Measurements from ENCODE around the gene LRRC15.

Gene LRRC15

DNA sequence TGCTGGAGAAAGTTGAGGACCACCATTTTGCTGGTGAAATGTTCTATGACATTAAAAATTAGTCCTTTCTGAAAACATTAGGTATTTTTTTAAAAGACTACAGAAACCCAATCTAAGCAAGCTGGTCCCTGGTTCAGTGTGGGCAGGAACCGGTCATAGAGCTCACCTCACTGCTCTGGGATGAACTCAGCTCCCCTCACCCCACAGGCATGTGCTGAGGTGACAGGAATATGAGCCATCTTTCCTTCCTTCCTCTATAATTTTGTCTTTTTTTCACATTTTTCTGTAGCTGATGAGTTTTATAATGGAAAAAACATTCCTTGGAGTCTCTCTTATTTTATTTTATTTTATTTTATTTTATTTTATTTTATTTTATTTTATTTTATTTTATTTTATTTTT lies 8.2 kb upstream of the LRRC15 start:
- H3K27ac Mint-ChIP-seq, result no peak overlapping the region
- peaks cover 4% of the 10 kb centered on the region for H3K4me1 Mint-ChIP-seq
- no peak for DNase-seq (ENCODE audit: low spot score in 2 of 2)
- no peaks in the 10 kb centered on the region for H3K36me3 Mint-ChIP-seq
- ATAC-seq, result no peak
- no peaks in the 10 kb centered on the region for H3K9me3 Mint-ChIP-seq
- no peak overlapping the region for H3K4me3 Mint-ChIP-seq

DNA sequence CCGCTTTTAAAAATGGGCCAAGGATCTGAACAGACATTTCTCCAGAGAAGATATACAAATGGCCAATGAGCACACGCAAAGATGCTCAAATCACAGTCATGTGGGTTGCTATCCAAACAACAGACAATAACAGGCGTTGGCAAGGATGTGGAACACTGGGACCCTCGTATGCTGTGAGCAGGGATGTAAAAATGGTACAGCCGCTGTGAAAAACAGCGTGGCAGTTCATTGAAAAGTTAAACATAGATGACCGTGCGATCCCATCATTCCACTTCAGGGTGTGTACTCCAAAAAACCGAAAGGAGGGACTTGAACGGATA lies 6.7 kb upstream of the LRRC15 start:
- DNase-seq (ENCODE audit: low spot score in 2 of 2) (no peak), ATAC-seq (no peak)
- Mint-ChIP-seq H3K27ac (no peak overlapping the region), H3K4me1 (peaks cover 4% of the 10 kb centered on the region), H3K4me3 (no peak overlapping the region), H3K36me3 (no peaks in the 10 kb centered on the region), H3K9me3 (no peaks in the 10 kb centered on the region)

DNA sequence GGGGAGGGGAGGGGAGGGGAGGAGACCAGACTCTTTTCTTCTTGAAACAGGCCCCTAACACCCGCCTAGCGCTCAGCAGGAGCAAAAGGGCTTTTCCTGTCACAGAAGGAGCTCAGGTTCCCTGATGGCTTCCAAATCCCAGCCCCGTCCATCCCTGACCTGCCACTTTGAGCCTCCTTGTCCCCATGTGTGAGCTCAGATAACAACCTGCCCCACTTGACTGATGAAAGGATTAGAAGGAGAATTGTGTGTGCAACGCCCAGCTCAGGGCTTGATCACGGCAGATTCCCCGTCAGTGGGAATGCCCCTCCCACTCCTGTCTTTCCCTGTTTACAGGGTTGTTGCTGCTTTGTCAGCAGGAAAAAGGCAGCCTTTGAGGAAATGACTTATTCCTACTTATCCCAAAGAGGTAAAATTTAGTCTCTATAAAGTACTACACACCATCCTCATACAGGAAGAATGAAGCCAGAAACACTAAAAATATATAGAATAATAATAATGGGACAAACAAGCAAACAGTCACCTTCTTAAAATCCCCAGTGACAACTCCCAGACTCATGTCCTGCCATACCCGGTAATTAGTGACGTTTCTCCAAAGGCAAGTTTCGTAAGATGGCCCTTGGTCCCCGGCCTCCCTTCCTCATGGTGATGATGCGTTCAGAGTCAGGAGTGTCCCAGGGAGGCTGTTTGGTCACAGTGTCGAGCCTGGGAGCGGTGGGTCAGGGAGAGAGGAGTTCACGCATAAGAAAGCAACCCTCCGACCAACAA lies 6.1 kb upstream of the LRRC15 start:
- H3K4me1 Mint-ChIP-seq, result peaks cover 4% of the 10 kb centered on the region

DNA sequence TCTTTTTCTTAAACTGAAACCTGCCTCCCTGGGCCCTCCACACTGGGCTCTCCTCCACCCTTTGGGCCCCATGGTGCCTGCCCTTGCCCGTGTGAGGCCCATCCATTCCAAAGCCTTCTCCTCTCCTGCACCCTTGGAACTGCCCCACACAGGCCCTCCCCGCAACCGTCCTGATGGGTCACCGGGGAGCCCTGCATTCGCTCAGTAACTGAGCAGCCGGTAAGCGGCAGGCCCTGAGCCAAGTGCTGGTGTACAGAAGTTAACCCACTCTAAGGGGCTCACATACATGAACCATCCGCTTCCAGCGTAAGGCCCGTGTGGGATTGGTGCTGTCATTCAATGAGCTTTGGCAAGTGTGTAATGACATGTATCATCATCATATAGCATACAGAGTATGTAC lies 5.4 kb upstream of the LRRC15 start:
- no peak for ATAC-seq
- no peak overlapping the region for H3K27ac Mint-ChIP-seq
- H3K36me3 Mint-ChIP-seq, result no peaks in the 10 kb centered on the region
- no peak overlapping the region for H3K4me3 Mint-ChIP-seq
- no peak for DNase-seq (ENCODE audit: low spot score in 2 of 2)
- H3K4me1 Mint-ChIP-seq, result peaks cover 4% of the 10 kb centered on the region
- H3K9me3 Mint-ChIP-seq, result no peaks in the 10 kb centered on the region

More for the DNA sequence above, 6.1 kb upstream of the LRRC15 start:
- no peaks in the 10 kb centered on the region for H3K36me3 Mint-ChIP-seq
- H3K4me3 Mint-ChIP-seq, result no peak overlapping the region
- DNase-seq (ENCODE audit: low spot score in 2 of 2) (no peak), ATAC-seq (no peak)
- no peaks in the 10 kb centered on the region for H3K9me3 Mint-ChIP-seq
- no peak overlapping the region for H3K27ac Mint-ChIP-seq

DNA sequence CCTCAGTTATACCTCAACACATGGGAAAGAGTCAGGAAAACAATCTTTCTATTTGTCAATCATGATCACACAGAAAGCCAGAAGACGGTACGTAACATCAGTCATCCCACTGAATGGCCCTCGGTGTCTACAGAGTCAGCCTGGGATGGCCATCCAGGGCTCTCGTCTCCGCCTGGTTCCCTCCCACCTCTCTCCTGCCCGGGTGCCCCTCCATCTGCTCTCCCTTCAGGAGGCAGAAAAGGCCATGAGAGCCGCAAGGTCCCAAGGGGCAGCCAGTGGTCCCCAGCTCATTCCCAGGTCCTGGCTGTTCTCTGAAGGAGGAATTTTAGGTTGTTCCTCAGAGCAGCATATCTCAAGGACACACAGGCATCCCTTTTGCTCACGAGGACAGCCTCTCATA lies 4.4 kb upstream of the LRRC15 start:
- Mint-ChIP-seq H3K4me3 (no peak overlapping the region), H3K9me3 (no peaks in the 10 kb centered on the region), H3K36me3 (no peaks in the 10 kb centered on the region), H3K4me1 (peaks cover 4% of the 10 kb centered on the region), H3K27ac (no peak overlapping the region)
- ATAC-seq (no peak), DNase-seq (ENCODE audit: low spot score in 2 of 2) (no peak)

DNA sequence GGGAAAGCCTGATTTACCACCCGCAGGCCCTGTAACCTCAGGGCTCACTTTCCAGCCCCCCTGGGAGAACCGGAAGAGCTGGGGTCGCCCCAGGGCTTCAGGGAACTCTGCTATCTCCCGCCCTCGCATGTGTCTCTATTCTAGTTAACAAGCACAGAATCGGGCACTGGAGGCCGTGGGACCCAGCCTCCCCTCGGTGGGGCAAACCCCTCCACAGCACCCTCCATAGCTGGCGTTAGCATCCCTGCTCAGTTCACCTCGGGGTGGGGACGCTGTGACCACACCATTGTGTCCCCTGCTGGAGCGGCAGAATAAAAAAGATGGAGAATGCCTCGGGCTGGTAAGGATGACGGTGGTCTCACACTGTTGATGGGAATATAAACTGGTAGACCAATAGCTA lies 3.5 kb upstream of the LRRC15 start:
- Mint-ChIP-seq H3K4me3 (no peak overlapping the region), H3K36me3 (no peaks in the 10 kb centered on the region)
- ATAC-seq, result no peak

DNA sequence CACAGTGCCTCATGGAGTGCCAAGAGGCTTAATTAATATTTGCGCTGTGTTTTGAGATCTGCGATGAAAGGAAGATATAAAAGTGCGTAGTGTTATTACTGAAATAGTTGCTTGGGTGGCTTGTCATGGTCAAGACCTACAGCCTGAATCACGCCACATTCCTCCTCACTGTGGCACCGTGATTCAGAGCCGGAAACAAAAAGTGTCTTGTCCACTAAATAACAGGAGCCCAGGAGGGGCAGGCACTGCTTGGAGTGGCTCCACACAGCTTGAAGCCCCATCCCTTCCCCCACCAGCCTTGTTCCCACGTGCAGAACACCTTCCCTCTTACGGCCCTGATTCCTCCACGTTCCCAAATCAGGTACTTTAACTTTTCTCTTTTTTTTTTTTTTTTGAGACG lies 1.2 kb upstream of the LRRC15 start:
- DNase-seq (ENCODE audit: low spot score in 2 of 2) (no peak), ATAC-seq (no peak)
- H3K9me3 Mint-ChIP-seq, result no peaks in the 10 kb centered on the region
- no peaks in the 10 kb centered on the region for H3K36me3 Mint-ChIP-seq
- H3K4me3 Mint-ChIP-seq, result no peak overlapping the region
- no peak overlapping the region for H3K27ac Mint-ChIP-seq
- H3K4me1 Mint-ChIP-seq, result peaks cover 9% of the 10 kb centered on the region

More for the DNA sequence above, 3.5 kb upstream of the LRRC15 start:
- H3K9me3 Mint-ChIP-seq, result no peaks in the 10 kb centered on the region
- DNase-seq (ENCODE audit: low spot score in 2 of 2), result no peak
- no peak overlapping the region for H3K27ac Mint-ChIP-seq
- peaks cover 8% of the 10 kb centered on the region for H3K4me1 Mint-ChIP-seq

DNA sequence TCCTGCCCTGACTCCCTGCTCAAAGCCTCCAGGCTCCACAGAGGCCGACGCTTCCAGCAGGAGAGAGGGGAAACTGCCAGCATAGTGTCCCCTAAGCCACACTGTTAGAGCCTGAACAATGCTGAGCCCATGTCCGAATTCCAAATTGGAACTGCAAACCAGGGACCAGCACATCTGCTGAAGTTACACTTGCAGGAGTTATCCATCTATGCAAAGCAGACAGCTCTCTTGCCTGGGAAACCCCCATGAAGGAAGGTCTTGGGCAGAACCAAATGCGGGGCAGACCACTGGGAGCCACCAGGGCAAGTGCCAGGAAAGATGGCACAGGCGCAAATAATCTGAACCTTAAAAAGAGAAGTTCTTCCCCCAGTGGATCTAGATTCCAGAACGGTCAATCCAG lies 625 bp downstream of the LRRC15 start:
- ATAC-seq (no peak), DNase-seq (ENCODE audit: low spot score in 2 of 2) (no peak)
- Mint-ChIP-seq H3K9me3 (no peaks in the 10 kb centered on the region), H3K4me1 (peaks cover 5% of the 10 kb centered on the region), H3K27ac (no peak overlapping the region), H3K36me3 (no peaks in the 10 kb centered on the region), H3K4me3 (no peak overlapping the region)

DNA sequence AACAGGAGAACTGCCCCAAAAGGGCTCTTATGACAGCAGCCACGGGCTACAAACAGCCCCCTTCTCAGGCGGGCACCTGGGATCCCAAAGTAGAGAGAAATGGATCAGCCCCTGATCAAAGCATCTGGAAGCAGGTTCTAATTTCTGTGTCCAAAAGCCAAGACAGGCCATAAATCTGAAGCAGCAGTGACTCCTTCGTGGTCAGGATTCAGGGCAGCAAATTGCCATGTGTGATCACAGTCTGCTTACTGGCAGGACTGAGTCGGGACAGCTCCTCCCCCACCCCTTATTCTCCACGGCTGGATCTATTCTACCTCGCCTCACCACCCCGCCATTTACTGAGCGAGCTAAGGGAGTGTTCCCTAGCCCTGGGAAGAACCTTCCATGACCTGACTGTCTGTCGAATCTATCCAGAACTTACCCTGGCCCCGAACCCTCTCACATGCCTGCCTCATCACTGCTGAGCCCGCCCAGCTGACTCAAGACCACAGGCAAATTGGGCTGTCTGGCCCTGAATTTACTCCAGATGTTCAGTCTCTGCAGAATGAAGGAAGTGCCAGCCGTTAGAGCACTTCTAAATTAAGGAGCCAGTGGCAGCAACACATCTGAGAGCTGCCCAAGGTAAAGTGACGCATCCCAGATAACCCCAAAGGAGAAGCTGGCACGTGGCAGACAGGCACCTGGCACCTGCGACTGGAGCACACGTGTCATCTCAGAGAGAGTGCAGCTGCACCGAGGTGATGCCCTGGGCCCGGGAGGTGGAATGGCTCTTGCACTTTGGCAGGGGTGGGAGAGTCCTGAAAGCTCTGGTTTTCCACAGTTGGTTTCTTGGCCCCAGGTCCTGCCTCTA lies 1.3 kb downstream of the LRRC15 start:
- no peak for ATAC-seq
- H3K27ac Mint-ChIP-seq, result no peak overlapping the region
- no peaks in the 10 kb centered on the region for H3K36me3 Mint-ChIP-seq
- DNase-seq (ENCODE audit: low spot score in 2 of 2), result no peak
- H3K4me1 Mint-ChIP-seq, result peaks cover 5% of the 10 kb centered on the region
- H3K4me3 Mint-ChIP-seq, result no peak overlapping the region
- no peaks in the 10 kb centered on the region for H3K9me3 Mint-ChIP-seq

DNA sequence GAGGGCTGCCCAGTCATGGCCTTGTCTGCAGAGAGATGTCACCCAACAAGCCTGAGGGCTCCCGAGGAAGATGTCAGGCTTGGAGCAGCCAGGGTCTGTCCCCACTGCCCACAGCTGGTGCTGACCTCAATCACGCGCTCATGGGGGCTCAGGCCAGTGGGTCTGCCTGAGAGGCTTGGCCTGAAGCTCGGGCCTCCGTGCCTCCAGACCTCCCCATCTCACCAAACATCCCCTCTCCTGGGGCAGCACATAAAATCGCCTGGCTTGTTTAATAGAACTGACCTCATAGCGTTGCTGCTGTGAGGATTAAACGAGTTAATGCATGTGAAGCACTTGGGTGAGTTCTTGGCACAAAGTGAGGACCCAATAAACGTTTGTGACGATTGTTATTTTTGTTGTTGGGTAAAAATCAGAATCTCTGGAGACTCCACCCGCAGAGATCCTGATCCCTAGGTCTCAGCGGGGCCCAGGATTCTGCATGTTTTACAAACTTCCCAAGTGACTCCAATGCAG lies 3.5 kb downstream of the LRRC15 start:
- DNase-seq (ENCODE audit: low spot score in 2 of 2) (no peak), ATAC-seq (no peak)
- H3K36me3 Mint-ChIP-seq, result no peaks in the 10 kb centered on the region
- no peak overlapping the region for H3K27ac Mint-ChIP-seq
- H3K9me3 Mint-ChIP-seq, result no peaks in the 10 kb centered on the region
- H3K4me1 Mint-ChIP-seq, result peaks cover 5% of the 10 kb centered on the region
- H3K4me3 Mint-ChIP-seq, result no peak overlapping the region

DNA sequence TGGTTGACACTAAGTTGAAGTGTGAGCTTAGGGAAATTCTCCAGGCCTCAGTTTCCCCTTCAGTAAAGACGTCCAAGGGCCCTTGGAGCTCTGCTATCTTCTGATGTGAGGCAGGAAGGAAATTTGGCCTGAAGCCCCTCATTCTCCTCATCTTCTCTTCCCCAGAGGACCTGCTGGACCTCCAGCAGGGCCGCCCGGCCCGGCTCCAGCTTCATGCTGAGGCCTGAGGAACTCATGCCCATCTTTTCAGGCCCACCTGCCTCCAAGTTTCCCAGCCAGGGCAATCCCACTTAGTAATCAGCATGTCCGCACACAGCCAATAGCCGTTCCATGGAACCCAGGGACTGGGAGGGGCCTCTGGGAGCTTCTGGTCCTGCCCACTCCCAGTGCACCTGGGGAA lies 4.0 kb downstream of the LRRC15 start:
- Mint-ChIP-seq H3K4me1 (peaks cover 5% of the 10 kb centered on the region), H3K36me3 (no peaks in the 10 kb centered on the region), H3K27ac (no peak overlapping the region)

DNA sequence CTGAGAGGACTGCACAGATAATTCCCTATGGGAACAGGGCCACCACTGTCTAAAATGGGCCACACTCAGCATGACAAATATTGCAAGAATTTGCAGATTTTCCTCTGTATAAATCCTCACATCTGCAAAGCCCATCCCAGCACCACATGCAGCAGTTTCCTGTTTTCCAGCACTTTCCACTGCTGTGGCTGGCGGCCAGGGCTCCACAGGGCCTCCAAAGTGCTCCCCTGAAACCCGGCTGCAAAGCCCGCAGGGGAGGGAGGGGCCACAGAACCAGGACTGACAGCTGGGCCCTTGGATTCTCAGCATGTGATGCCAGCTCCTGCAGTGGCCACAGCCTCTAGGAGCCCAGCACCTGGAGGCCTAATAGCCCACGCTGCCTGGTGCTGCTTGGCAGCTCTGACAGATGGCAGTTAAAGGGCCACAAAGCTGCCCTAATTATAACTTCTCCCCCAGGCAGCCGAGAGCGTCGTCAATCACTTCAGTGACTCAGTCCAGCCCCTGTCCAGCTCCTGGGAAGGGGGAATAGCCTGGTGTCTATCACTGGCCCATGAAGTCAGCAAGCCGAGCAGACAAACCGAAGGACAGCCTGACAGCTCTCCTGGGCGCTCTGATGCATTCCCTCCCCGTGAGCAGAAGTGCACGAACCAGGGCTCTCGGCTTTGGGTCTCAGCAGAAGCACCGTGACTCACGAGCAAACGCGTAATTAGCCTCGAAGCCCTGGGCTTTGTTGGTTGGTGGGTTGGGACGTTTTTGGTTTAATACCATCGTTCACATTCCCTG lies 4.7 kb downstream of the LRRC15 start:
- Mint-ChIP-seq H3K4me3 (no peak overlapping the region), H3K4me1 (peaks cover 5% of the 10 kb centered on the region), H3K36me3 (no peaks in the 10 kb centered on the region), H3K9me3 (no peaks in the 10 kb centered on the region), H3K27ac (no peak overlapping the region)
- no peak for ATAC-seq
- no peak for DNase-seq (ENCODE audit: low spot score in 2 of 2)

More for the DNA sequence above, 4.0 kb downstream of the LRRC15 start:
- Mint-ChIP-seq H3K4me3 (no peak overlapping the region), H3K9me3 (no peaks in the 10 kb centered on the region)
- DNase-seq (ENCODE audit: low spot score in 2 of 2) (no peak), ATAC-seq (no peak)

DNA sequence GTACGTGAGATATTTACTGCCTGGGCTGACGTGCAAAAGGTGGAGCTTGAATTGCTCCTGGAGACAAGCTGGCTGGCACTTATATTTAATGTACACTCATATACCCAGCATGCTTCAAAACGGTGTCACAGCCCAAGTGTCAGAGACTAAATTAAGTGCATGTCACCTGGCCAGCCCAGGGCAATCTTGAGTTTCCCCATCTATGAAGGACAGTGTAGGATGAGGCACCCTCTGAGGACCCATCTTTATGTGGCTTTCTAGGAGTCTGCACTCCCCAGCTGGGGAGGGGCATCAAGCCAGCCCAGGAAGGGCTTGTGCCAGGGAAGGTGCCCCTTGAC lies 5.3 kb downstream of the LRRC15 start:
- no peak overlapping the region for H3K27ac Mint-ChIP-seq

DNA sequence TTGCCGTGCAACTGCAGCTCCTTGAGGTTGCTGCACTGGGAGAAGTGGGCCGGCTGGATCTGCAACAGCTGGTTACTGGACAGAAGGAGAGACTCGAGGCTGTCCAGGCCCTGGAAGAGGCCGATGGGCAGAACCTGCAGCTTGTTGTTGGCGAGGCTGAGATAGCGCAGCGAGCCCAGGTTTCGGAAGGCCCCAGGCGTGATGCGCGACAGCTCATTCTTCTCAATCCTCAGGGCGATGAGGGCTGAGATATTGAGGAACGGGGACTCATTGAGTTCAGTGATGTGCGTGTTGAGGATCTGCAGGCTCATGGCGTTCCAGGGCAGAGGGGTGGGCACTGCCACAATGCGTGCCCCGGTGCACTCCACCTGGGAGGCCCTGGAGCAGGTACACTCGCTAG lies 9.0 kb downstream of the LRRC15 start:
- Mint-ChIP-seq H3K4me1 (no peaks in the 10 kb centered on the region), H3K36me3 (no peaks in the 10 kb centered on the region), H3K27ac (no peak overlapping the region), H3K4me3 (no peak overlapping the region), H3K9me3 (no peaks in the 10 kb centered on the region)
- ATAC-seq (no peak), DNase-seq (ENCODE audit: low spot score in 2 of 2) (no peak)

More for the DNA sequence above, 5.3 kb downstream of the LRRC15 start:
- Mint-ChIP-seq H3K36me3 (no peaks in the 10 kb centered on the region), H3K4me1 (peaks cover 5% of the 10 kb centered on the region), H3K4me3 (no peak overlapping the region), H3K9me3 (no peaks in the 10 kb centered on the region)
- no peak for DNase-seq (ENCODE audit: low spot score in 2 of 2)
- ATAC-seq, result no peak

DNA sequence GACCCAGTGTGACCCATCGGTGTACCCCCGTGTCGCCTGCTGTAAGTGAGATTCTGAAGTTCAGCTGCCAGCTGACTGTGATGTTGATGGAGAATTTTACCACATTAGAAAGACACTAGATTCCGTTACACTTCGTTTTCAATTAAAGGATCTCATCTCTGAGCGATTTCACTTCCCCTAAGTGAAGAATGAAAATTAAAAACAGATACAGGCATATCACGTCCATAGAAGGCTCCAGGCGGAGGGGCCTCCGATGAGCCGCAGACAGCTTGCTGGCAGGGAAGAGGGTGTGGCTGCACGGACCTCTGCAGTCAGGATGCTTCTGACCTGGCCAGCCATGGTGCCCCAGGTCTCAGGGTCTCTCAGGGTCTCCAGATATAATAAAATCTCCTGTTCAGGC lies 11.9 kb downstream of the LRRC15 start:
- H3K27ac Mint-ChIP-seq, result no peak overlapping the region
- H3K9me3 Mint-ChIP-seq, result no peaks in the 10 kb centered on the region
- ATAC-seq (no peak), DNase-seq (ENCODE audit: low spot score in 2 of 2) (no peak)
- H3K4me3 Mint-ChIP-seq, result no peak overlapping the region
- H3K4me1 Mint-ChIP-seq, result no peaks in the 10 kb centered on the region
- H3K36me3 Mint-ChIP-seq, result no peaks in the 10 kb centered on the region
